OCI-LY3 (cell line): Measurements from ENCODE around the gene USP5.

Experiments used
- H2AFZ ChIP-seq: fragments of 200-600, 300-600 bp; shearing (Covaris generic); 2 replicates; pipeline ENCODE4 v1.6.0; 2014; ENCODE audit warnings: antibody characterized with exemption, low read depth, low read length
- H3K27ac ChIP-seq: fragments of 200-600, 300-600 bp; sonication (generic); 2 replicates; pipeline ENCODE4 v1.5.1; 2014; ENCODE audit warnings: mild to moderate bottlenecking, low read length, moderate library complexity, mixed read lengths
- H3K27me3 ChIP-seq: fragments of 200-600, 300-600 bp; sonication (generic); 2 replicates; pipeline ENCODE4 v1.6.1; 2014; ENCODE audit warnings: low read depth, low read length, mixed read lengths
- H3K36me3 ChIP-seq: fragments of 200-600, 300-600 bp; sonication (generic); replicated peaks from 2 replicates; pipeline ENCODE3; 2014; ENCODE audit warnings: low read depth, low read length, mixed read lengths
- H3K4me1 ChIP-seq: fragments of 300-600, 200-600 bp; sonication (generic); 2 replicates; pipeline ENCODE4 v1.6.1; 2014; ENCODE audit warnings: low read length, mixed read lengths
- H3K4me2 ChIP-seq: fragments of 200-600, 300-600 bp; sonication (generic); 2 replicates; pipeline ENCODE4 v1.6.1; 2014; ENCODE audit warnings: low read length, mixed read lengths
- H3K4me3 ChIP-seq: fragments of 300-600, 200-600 bp; sonication (generic); 2 replicates; pipeline ENCODE4 v1.5.1; 2014; ENCODE audit warnings: antibody characterized with exemption, mild to moderate bottlenecking, low read length, moderate library complexity
- H3K79me2 ChIP-seq: fragments of 300-600, 200-600 bp; shearing (Covaris generic); 2 replicates; pipeline ENCODE4 v1.6.1; 2014; ENCODE audit warnings: mild to moderate bottlenecking, low read length, mixed read lengths
- H3K9ac ChIP-seq: fragments of 300-600, 200-600 bp; shearing (Covaris generic); 2 replicates; pipeline ENCODE4 v1.6.0; 2014; ENCODE audit warnings: mild to moderate bottlenecking, low read length, moderate library complexity
- H3K9me3 ChIP-seq: fragments of 200-600, 300-600 bp; shearing (Covaris generic); 2 replicates; pipeline ENCODE4 v1.6.1; 2014; ENCODE audit warnings: low read length, mixed read lengths; ENCODE audit not compliant: insufficient read depth
- H4K20me1 ChIP-seq: fragments of 200-600, 300-600 bp; sonication (generic); 2 replicates; pipeline ENCODE4 v1.6.1; 2016; ENCODE audit warnings: low read length, mixed read lengths; ENCODE audit not compliant: insufficient read depth
- EZH2phosphoT487 ChIP-seq: fragments of 200-600 bp; shearing (Covaris generic); IDR thresholded peaks from 2 replicates; pipeline ENCODE4 v1.6.1; 2018; ENCODE audit warnings: antibody characterized with exemption, mixed run types, low read depth
- TF ChIP-seq, protein P1 (sequence below): fragments of 200-600, 300-600 bp; sonication (generic); IDR thresholded peaks from 2 replicates; pipeline ENCODE4 v1.5.1; 2014; ENCODE audit warnings: antibody characterized with exemption, low read length, low read depth

The USP5 gene

DNA sequence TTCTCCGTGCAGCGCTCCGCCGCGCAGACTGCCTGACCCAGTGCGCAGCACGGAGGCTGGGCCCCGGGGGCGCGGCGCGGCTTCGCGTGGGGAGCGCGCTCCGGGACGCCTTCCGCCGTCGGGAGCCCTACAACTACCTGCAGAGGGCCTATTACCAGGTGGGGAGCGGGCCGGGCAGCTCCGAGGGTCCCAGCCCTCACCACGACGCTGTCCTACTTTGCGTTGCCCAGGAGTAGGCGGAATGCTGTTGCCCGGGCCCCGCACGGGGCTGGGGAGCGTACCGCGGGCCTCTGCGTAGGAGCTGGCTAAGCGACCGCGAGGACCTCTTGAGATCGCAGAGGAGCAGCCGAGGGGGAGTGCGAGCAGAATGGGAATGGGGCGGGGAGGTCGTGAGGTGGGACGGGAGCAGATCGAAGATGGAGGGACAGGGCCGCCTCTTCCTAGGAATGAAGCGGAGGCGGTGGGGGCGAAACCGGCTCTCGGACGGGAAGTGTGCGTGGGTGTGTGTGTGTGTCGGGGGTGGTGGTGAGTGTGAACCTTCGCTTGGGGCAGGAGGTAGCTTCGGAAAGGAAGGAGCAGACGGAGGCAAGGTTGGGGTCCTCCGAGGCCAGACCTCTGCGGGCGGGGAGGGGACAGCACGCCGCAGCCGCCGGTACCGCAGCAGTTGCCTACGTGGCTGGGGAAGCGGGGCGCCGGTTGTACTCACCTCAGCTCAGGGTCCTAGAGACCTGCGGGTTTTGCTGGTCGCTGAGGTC lies 23.0 kb upstream of the USP5 start:
- H4K20me1 ChIP-seq, result no peaks in the 10 kb centered on the region
- H3K9me3 ChIP-seq, result no peaks in the 10 kb centered on the region
- H3K4me3 ChIP-seq, result peak overlapping the region; percentile 90
- H3K27me3 ChIP-seq, result peaks cover 9% of the 10 kb centered on the region; the same call in 1 of the 2 replicates
- peak overlapping the region; percentile 85 for H3K4me2 ChIP-seq
- H3K27ac ChIP-seq, result peak overlapping the region; percentile 17
- H3K9ac ChIP-seq, result peak overlapping the region; percentile 89
- no peaks in the 10 kb centered on the region for H3K79me2 ChIP-seq
- peak overlapping the region; percentile 67 for H2AFZ ChIP-seq
- H3K4me1 ChIP-seq, result peaks cover 11% of the 10 kb centered on the region
- H3K36me3 ChIP-seq, result peaks cover 2% of the 10 kb centered on the region
- TF ChIP-seq EZH2phosphoT487, result no peak
- TF ChIP-seq, protein P1, sequence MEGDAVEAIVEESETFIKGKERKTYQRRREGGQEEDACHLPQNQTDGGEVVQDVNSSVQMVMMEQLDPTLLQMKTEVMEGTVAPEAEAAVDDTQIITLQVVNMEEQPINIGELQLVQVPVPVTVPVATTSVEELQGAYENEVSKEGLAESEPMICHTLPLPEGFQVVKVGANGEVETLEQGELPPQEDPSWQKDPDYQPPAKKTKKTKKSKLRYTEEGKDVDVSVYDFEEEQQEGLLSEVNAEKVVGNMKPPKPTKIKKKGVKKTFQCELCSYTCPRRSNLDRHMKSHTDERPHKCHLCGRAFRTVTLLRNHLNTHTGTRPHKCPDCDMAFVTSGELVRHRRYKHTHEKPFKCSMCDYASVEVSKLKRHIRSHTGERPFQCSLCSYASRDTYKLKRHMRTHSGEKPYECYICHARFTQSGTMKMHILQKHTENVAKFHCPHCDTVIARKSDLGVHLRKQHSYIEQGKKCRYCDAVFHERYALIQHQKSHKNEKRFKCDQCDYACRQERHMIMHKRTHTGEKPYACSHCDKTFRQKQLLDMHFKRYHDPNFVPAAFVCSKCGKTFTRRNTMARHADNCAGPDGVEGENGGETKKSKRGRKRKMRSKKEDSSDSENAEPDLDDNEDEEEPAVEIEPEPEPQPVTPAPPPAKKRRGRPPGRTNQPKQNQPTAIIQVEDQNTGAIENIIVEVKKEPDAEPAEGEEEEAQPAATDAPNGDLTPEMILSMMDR, result no peak

DNA sequence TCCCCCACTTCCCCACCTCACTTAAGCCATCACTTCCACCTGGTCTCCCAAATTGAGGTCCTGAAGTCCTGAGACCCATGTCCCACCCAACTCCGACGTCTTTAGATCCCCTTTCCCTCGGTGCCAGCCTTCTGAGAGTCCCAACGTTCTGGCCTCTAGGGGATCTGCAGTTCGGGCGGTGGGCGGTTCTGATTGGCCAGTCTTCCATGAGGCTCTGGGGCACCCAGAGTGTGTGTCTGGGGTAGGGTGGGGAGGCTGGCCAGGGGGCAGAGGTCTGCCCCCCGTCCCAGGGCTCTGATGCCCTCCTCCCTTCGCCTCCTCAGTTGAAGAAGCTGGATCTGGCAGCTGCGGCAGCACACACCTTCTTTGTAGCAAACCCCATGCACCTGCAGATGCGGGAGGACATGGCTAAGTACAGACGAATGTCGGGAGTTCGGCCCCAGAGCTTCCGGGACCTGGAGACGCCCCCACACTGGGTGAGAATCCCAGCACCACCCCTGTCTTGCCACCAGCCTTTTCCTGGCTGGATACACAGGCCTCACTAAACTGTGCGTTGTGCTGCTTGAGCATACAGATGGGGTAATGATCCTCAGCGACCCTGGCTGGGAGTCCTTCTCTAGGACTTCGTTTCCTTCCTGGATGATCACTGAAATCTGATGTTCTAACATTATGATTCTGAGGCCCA lies 22.3 kb upstream of the USP5 start:
- Histone ChIP-seq H2AFZ (peak overlapping the region; percentile 67), H3K79me2 (no peaks in the 10 kb centered on the region), H3K9me3 (no peaks in the 10 kb centered on the region), H3K4me1 (peaks cover 11% of the 10 kb centered on the region), H3K36me3 (peaks cover 2% of the 10 kb centered on the region), H4K20me1 (no peaks in the 10 kb centered on the region), H3K9ac (peak overlapping the region; percentile 89), H3K27ac (no peak overlapping the region), H3K4me3 (peak overlapping the region; percentile 90), H3K27me3 (peaks cover 9% of the 10 kb centered on the region; the same call in 1 of the 2 replicates), H3K4me2 (peak overlapping the region; percentile 85)
- TF ChIP-seq EZH2phosphoT487, result no peak
- TF ChIP-seq, protein P1, result peak; percentile 29

DNA sequence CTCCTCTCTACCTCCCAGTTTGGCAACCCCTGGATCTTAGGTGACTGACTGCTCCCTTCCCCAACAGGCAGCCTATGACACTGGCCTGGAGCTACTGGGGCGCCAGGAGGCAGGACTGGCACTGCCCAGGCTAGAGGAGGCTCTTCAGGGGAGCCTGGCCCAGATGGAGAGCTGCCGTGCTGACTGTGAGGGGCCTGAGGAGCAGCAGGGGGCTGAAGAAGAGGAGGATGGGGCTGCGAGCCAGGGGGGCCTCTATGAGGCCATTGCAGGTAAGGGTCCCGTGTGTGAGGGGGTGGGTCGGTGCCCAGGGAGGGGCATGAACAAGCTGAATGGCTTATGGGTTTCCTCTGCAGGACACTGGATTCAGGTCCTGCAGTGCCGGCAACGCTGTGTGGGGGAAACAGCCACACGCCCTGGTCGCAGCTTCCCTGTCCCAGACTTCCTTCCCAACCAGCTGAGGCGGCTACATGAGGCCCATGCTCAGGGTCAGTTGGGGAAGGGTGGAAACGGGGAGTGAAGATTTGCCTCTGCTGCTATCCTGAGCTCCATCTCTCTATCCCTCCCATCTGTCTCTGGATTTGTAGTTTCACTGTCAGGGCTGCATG lies 21.6 kb upstream of the USP5 start:
- no peak for TF ChIP-seq EZH2phosphoT487
- Histone ChIP-seq H3K27me3 (peaks cover 9% of the 10 kb centered on the region; the same call in 1 of the 2 replicates), H3K27ac (no peak overlapping the region), H2AFZ (no peak overlapping the region), H3K4me2 (peak overlapping the region; percentile 85), H3K9me3 (no peaks in the 10 kb centered on the region), H3K79me2 (no peaks in the 10 kb centered on the region), H3K4me1 (peaks cover 11% of the 10 kb centered on the region), H3K4me3 (peak overlapping the region; percentile 90), H3K9ac (peak overlapping the region; percentile 89), H3K36me3 (peaks cover 2% of the 10 kb centered on the region), H4K20me1 (no peaks in the 10 kb centered on the region)

DNA sequence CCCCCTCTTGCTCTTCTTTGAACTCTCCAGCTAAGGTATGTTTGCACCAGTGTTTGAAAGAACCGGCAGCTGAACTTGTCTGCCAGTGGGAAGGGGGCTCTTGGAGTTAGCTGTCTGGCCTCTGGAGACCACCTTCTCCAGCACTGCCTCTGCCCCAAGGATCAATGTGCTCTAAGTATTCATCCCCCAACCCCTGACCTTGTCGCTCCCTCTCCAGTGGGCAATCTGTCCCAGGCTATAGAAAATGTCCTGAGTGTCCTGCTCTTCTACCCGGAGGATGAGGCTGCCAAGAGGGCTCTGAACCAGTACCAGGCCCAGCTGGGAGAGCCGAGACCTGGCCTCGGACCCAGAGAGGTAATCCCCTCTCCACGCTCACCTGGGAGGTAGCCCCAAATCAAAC lies 21.0 kb upstream of the USP5 start:
- Histone ChIP-seq H4K20me1 (no peaks in the 10 kb centered on the region), H3K27me3 (peaks cover 9% of the 10 kb centered on the region; the same call in 1 of the 2 replicates), H3K79me2 (no peaks in the 10 kb centered on the region), H3K4me3 (no peak overlapping the region), H3K27ac (no peak overlapping the region), H2AFZ (no peak overlapping the region), H3K9me3 (no peaks in the 10 kb centered on the region), H3K9ac (no peak overlapping the region), H3K4me2 (no peak overlapping the region), H3K36me3 (peaks cover 2% of the 10 kb centered on the region), H3K4me1 (peaks cover 14% of the 10 kb centered on the region)
- no peak for TF ChIP-seq EZH2phosphoT487
- TF ChIP-seq, protein P1, result no peak
